BE2C (cell line): ENCODE measurements around the gene TLX2. TPM values are rescaled to one million over a fixed set of nuclear protein-coding genes. Genes with fewer than 3 reads are reported as not detected.
"Not testable (repeated sequence)": the region's sequence is repeated elsewhere in the genome, so short reads cannot be mapped to it uniquely, and the experiment has no call there.

Source experiments
- DNase-seq: peaks from one replicate; pipeline ENCODE4 v3.0.0-alpha.2; 2020
- H3K27me3 ChIP-seq: fragments of 250-450 bp; sonication (Bioruptor Pico); 2 replicates; pipeline ENCODE4 v1.5.1; 2020; ENCODE audit warnings: mild to moderate bottlenecking
- H3K36me3 ChIP-seq: fragments of 250-450 bp; sonication (Bioruptor Pico); 2 replicates; pipeline ENCODE4 v1.5.1; 2020; ENCODE audit warnings: mild to moderate bottlenecking
- H3K4me1 ChIP-seq: fragments of 250-450 bp; sonication (Bioruptor Pico); 2 replicates; pipeline ENCODE4 v1.5.1; 2020
- H3K4me3 ChIP-seq: 2 replicates; pipeline ENCODE4 v1.5.1; 2011; ENCODE audit warnings: low read depth, low read length
- H3K9me3 ChIP-seq: fragments of 250-450 bp; sonication (Bioruptor Pico); 2 replicates; pipeline ENCODE4 v1.5.1; 2020
- CTCF ChIP-seq: IDR thresholded peaks from 2 replicates; pipeline ENCODE4 v1.5.1; 2012; ENCODE audit warnings: mild to moderate bottlenecking, low read depth, low read length
- polyA plus RNA-seq: library from polyadenylated mRNA; unstranded; fragments of >200 nt; gene quantifications from one replicate; pipeline ENCODE4 v1.2.1, GENCODE V29; 2012; ENCODE audit warnings: low read depth, missing spikeins; ENCODE audit not compliant: insufficient read length, insufficient read depth

The TLX2 gene
- polyA plus RNA-seq = 27.0 TPM

- Histone ChIP-seq H3K9me3 (no peaks in the 10 kb centered on the region; the same call in 1 of the 2 replicates), H3K4me1 (peaks cover 4% of the 10 kb centered on the region), H3K4me3 (peak within 1 kb of the TSS; percentile 74), H3K36me3 (peaks cover 50% of the 10 kb centered on the region), H3K27me3 (no peaks in the 10 kb centered on the region)
- no peak for TF ChIP-seq CTCF
- DNase-seq = no peak
These were observed at the start of gene TLX2 for GRCh38 chr2:74514368-74515270. TSS of gene TLX2 (plus strand) at chr2:74514450. CDS start at chr2:74514807, 357 bp downstream.

- H3K36me3 ChIP-seq, H3K9me3 ChIP-seq, DNase-seq, H3K4me3 ChIP-seq, H3K27me3 ChIP-seq, H3K4me1 ChIP-seq: not testable (repeated sequence)
These were observed 43.5 kb upstream of the TLX2 start for GRCh38 chr2:74470742-74471141.

GRCh38 chr2:74471332-74472065, 42.8 kb upstream of the TLX2 start:
- H3K4me3 ChIP-seq = peak overlapping the region; percentile 79
- no peaks in the 10 kb centered on the region for H3K9me3 ChIP-seq
- TF ChIP-seq CTCF = no peak
- H3K27me3 ChIP-seq = no peaks in the 10 kb centered on the region
- no peaks in the 10 kb centered on the region for H3K4me1 ChIP-seq
- no peak for DNase-seq
- H3K36me3 ChIP-seq = no peaks in the 10 kb centered on the region; the same call in 1 of the 2 replicates

GRCh38 chr2:74472086-74472944, 41.9 kb upstream of the TLX2 start, which contains the start of gene MRPL53:
TSS of gene MRPL53 (minus strand) at chr2:74472680. CDS start at chr2:74472660, 20 bp downstream.
- TF ChIP-seq CTCF = no peak
- Histone ChIP-seq H3K4me3 (peak within 1 kb of the TSS; percentile 79), H3K36me3 (no peaks in the 10 kb centered on the region; the same call in 1 of the 2 replicates), H3K27me3 (no peaks in the 10 kb centered on the region), H3K4me1 (no peaks in the 10 kb centered on the region), H3K9me3 (no peaks in the 10 kb centered on the region)
- peak; percentile 89 for DNase-seq

- DNase-seq = no peak
- no peak for TF ChIP-seq CTCF
These were observed 41.3 kb upstream of the TLX2 start for GRCh38 chr2:74472945-74473258.

GRCh38 chr2:74474481-74474880, 39.8 kb upstream of the TLX2 start:
- Histone ChIP-seq H3K36me3 (no peaks in the 10 kb centered on the region; the same call in 1 of the 2 replicates), H3K4me3 (no peak overlapping the region), H3K27me3 (no peaks in the 10 kb centered on the region), H3K4me1 (no peaks in the 10 kb centered on the region), H3K9me3 (no peaks in the 10 kb centered on the region)
- TF ChIP-seq CTCF = no peak
- no peak for DNase-seq

More at GRCh38 chr2:74472945-74473258, 41.3 kb upstream of the TLX2 start:
- Histone ChIP-seq H3K4me1 (no peaks in the 10 kb centered on the region), H3K36me3 (no peaks in the 10 kb centered on the region; the same call in 1 of the 2 replicates), H3K9me3 (no peaks in the 10 kb centered on the region), H3K27me3 (no peaks in the 10 kb centered on the region), H3K4me3 (peak overlapping the region; percentile 79)
